SK-N-SH treated with all-trans-retinoic acid at 6 μM for 48 hours (cell line): ENCODE data around the gene SAP30L.

Experiments used
- ATAC-seq: fragments of 200-7000 bp; cut with Tn5 transposase; 3 replicates; pipeline ENCODE4 v1.9.1; 2020; ENCODE audit warnings: mild to moderate bottlenecking, moderate library complexity
- BACH2 ChIP-seq: fragments of 250-450 bp; sonication (Bioruptor Pico); IDR thresholded peaks from 2 replicates; pipeline ENCODE4 v1.9.0; 2021; ENCODE audit warnings: mild to moderate bottlenecking, borderline replicate concordance
- CREB5 ChIP-seq: fragments of 250-450 bp; sonication (Bioruptor Pico); IDR thresholded peaks from 2 replicates; pipeline ENCODE4 v1.5.1; 2020; ENCODE audit warnings: low read depth, mild to moderate bottlenecking, moderate library complexity
- CSDC2 ChIP-seq: fragments of 250-450 bp; sonication (Bioruptor Pico); IDR thresholded peaks from 2 replicates; pipeline ENCODE4 v1.5.0; 2020; ENCODE audit warnings: mild to moderate bottlenecking, moderate library complexity
- CSRNP3 ChIP-seq: fragments of 250-450 bp; sonication (Bioruptor Pico); IDR thresholded peaks from 2 replicates; pipeline ENCODE4 v1.5.1; 2021; ENCODE audit warnings: mild to moderate bottlenecking, moderate library complexity
- ESRRG ChIP-seq: fragments of 250-450 bp; sonication (Bioruptor Pico); IDR thresholded peaks from 2 replicates; pipeline ENCODE4 v1.6.1; 2021; ENCODE audit warnings: mild to moderate bottlenecking
- GLIS3 ChIP-seq: fragments of 250-450 bp; sonication (Bioruptor Pico); IDR thresholded peaks from 2 replicates; pipeline ENCODE4 v1.5.0; 2020; ENCODE audit warnings: mild to moderate bottlenecking, moderate library complexity
- ISL1 ChIP-seq: fragments of 250-450 bp; sonication (Bioruptor Pico); IDR thresholded peaks from 2 replicates; pipeline ENCODE4 v2.1.2; 2022; ENCODE audit warnings: mild to moderate bottlenecking, moderate library complexity
- PATZ1 ChIP-seq: fragments of 250-450 bp; sonication (Bioruptor Pico); IDR thresholded peaks from 2 replicates; pipeline ENCODE4 v1.8.0; 2020; ENCODE audit warnings: mild to moderate bottlenecking, moderate library complexity, borderline replicate concordance
- POU6F1 ChIP-seq: fragments of 250-450 bp; sonication (Bioruptor Pico); IDR thresholded peaks from 2 replicates; pipeline ENCODE4 v1.8.0; 2021; ENCODE audit warnings: low read depth, mild to moderate bottlenecking, moderate library complexity, borderline replicate concordance
- PPARA ChIP-seq: fragments of 250-450 bp; sonication (Bioruptor Pico); IDR thresholded peaks from 2 replicates; pipeline ENCODE4 v1.5.0; 2020; ENCODE audit warnings: mild to moderate bottlenecking, borderline replicate concordance
- RARB ChIP-seq: fragments of 250-450 bp; sonication (Bioruptor Pico); IDR thresholded peaks from 2 replicates; pipeline ENCODE4 v1.8.0; 2021; ENCODE audit warnings: mild to moderate bottlenecking, moderate library complexity
- SNAI2 ChIP-seq: fragments of 250-450 bp; sonication (Bioruptor Pico); IDR thresholded peaks from 2 replicates; pipeline ENCODE4 v1.5.0; 2020; ENCODE audit warnings: mild to moderate bottlenecking, moderate library complexity
- TCF4 ChIP-seq: fragments of 250-450 bp; sonication (Bioruptor Pico); IDR thresholded peaks from 2 replicates; pipeline ENCODE4 v1.8.0; 2021; ENCODE audit warnings: mild to moderate bottlenecking, moderate library complexity, borderline replicate concordance
- TOX ChIP-seq: fragments of 250-450 bp; sonication (Bioruptor Pico); IDR thresholded peaks from 2 replicates; pipeline ENCODE4 v1.8.0; 2021; ENCODE audit warnings: mild to moderate bottlenecking, moderate library complexity, borderline replicate concordance
- TSHZ2 ChIP-seq: fragments of 250-450 bp; sonication (Bioruptor Pico); IDR thresholded peaks from 2 replicates; pipeline ENCODE4 v1.5.0; 2020; ENCODE audit warnings: mild to moderate bottlenecking, moderate library complexity
- ZC3H10 ChIP-seq: fragments of 250-450 bp; sonication (Bioruptor Pico); IDR thresholded peaks from 2 replicates; pipeline ENCODE4 v1.5.1; 2021; ENCODE audit warnings: mild to moderate bottlenecking, moderate library complexity
- ZFP3 ChIP-seq: fragments of 250-450 bp; sonication (Bioruptor Pico); IDR thresholded peaks from 2 replicates; pipeline ENCODE4 v1.5.0; 2020; ENCODE audit warnings: mild to moderate bottlenecking, moderate library complexity
- ZFP30 ChIP-seq: fragments of 450-650 bp; formaldehyde crosslinking; IDR thresholded peaks from 2 replicates; pipeline ENCODE4 v1.5.0; 2022; ENCODE audit warnings: mild to moderate bottlenecking, moderate library complexity
- ZNF565 ChIP-seq: fragments of 450-650 bp; formaldehyde crosslinking; conservative IDR thresholded peaks from 2 replicates; pipeline ENCODE4 v1.5.0; 2020; ENCODE audit warnings: low read depth, mild to moderate bottlenecking, moderate library complexity
- ZNF70 ChIP-seq: fragments of 450-650 bp; formaldehyde crosslinking; IDR thresholded peaks from 2 replicates; pipeline ENCODE4 v1.5.0; 2020; ENCODE audit warnings: mild to moderate bottlenecking, moderate library complexity
- ZNF8 ChIP-seq: fragments of 450-650 bp; formaldehyde crosslinking; IDR thresholded peaks from 2 replicates; pipeline ENCODE4 v1.5.0; 2020; ENCODE audit warnings: mild to moderate bottlenecking, moderate library complexity

Gene SAP30L

GRCh38 chr5:154397652-154398406 lies 48.0 kb upstream of the SAP30L start:
- ATAC-seq: peak; percentile 23; the same call in 1 of the 3 replicates
- TF ChIP-seq PPARA (CRISPR knock-in tag) (no peak), RARB (CRISPR knock-in tag) (no peak), ESRRG (CRISPR knock-in tag) (no peak), ISL1 (CRISPR knock-in tag) (peak; percentile 47; the same call in 1 of the 2 replicates), TSHZ2 (CRISPR knock-in tag) (no peak; the same call in none of the 2 replicates), TCF4 (CRISPR knock-in tag) (peak; percentile 66; the same call in 1 of the 2 replicates), BACH2 (no peak)

- ATAC-seq: no peak
- TF ChIP-seq GLIS3 (CRISPR knock-in tag): no peak
- TF ChIP-seq TOX (CRISPR knock-in tag): no peak
- no peak for TF ChIP-seq TCF4 (CRISPR knock-in tag)
- no peak for TF ChIP-seq PATZ1
- no peak for TF ChIP-seq ZFP3 (CRISPR knock-in tag)
- TF ChIP-seq ZNF70 (CRISPR knock-in tag): no peak
- no peak for TF ChIP-seq BACH2
- TF ChIP-seq ZNF565: no peak
- TF ChIP-seq CSDC2 (CRISPR knock-in tag): no peak
- no peak for TF ChIP-seq POU6F1 (CRISPR knock-in tag)
- no peak for TF ChIP-seq ZFP30
- no peak for TF ChIP-seq CREB5 (CRISPR knock-in tag)
- TF ChIP-seq ISL1 (CRISPR knock-in tag): no peak
- TF ChIP-seq ZC3H10 (CRISPR knock-in tag): no peak
- no peak for TF ChIP-seq ZNF8 (CRISPR knock-in tag)
- TF ChIP-seq SNAI2 (CRISPR knock-in tag): no peak
- no peak for TF ChIP-seq CSRNP3
- TF ChIP-seq, all 23 proteins: peak for 0
Measured at GRCh38 chr5:154400678-154401077, 45.1 kb upstream of the SAP30L start.

GRCh38 chr5:154401355-154401754 lies 44.4 kb upstream of the SAP30L start:
- no peak for ATAC-seq
- TF ChIP-seq BACH2: no peak
- no peak for TF ChIP-seq ZNF8 (CRISPR knock-in tag)
- TF ChIP-seq RARB (CRISPR knock-in tag): no peak
- no peak for TF ChIP-seq ESRRG (CRISPR knock-in tag)
- no peak for TF ChIP-seq SNAI2 (CRISPR knock-in tag)
- TF ChIP-seq PPARA (CRISPR knock-in tag): no peak
- no peak for TF ChIP-seq ZNF565
- TF ChIP-seq CSRNP3: no peak
- no peak for TF ChIP-seq TOX (CRISPR knock-in tag)
- TF ChIP-seq PATZ1: no peak
- no peak for TF ChIP-seq ZNF70 (CRISPR knock-in tag)
